ENCODE results near the gene HECTD1. TPM values are rescaled to one million over a fixed set of nuclear protein-coding genes. Genes with fewer than 3 reads are reported as not detected.

Gene HECTD1
- 98.6 and 132 TPM in 2 replicates for total RNA-seq

DNA sequence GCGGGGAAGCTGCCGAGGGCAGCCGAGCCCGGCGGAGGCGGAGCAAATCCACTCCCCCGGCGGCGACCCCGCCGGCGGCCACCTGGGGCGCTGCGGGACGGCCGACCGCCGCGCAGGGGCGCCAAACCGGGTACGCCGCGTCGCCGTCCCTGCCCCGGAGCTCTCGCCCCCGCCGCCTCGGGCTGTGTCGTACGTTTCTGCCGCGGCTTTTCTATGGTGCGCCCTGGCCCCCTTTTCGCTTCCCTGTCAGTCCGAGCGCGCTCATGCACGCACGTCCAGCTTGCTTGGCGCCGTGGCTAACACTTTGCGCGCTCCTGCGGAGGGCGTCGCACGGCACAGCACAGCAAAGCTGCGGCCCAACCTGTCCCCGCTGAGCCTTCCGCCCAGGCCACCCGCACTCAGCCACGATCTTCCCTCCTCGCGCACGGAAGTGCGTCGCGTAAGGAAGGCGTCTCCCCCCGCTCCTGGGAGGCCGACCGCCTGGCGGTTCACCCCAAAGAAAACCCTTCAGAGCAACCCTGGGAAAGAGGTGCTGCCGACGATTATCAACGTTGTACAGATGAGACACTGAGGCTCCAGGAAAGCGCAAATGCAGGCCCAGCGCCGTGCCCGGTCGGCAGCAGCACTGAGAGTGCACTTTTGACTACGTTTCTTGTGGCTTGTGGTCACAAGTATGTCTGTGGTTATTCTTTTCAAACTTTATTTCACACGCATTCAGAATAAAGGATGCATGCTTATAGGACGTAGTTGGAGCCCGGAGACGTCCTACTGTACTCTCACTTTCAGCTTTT lies at the start of gene HECTD1:
HECTD1 (minus strand) TSS at position 39 of the 791 bp plus-strand sequence. CDS start 1,857 bp downstream, outside the sequence.

Other genes starting within 250 kb of the HECTD1 start
- 5.4 and 8.4 TPM in 2 replicates for gene AP4S1, start 182.1 kb downstream of the HECTD1 start, total RNA-seq
- 16.7 and 19.1 TPM in 2 replicates for gene STRN3, start 181.4 kb downstream of the HECTD1 start, total RNA-seq
- gene HEATR5A, start 212.8 kb upstream of the HECTD1 start, total RNA-seq, result 14.9 and 26.4 TPM in 2 replicates
- gene DTD2, start 249.7 kb upstream of the HECTD1 start, total RNA-seq, result 39.8 and 43.1 TPM in 2 replicates

Measured in cardiac ventricle fibroblast (primary cell).